Activated naive CD4-positive, alpha-beta T cell treated with anti-CD3 and anti-CD28 coated beads, Interleukin-2, amount 10 ng/mL, durations not matched to agents 7 days and 5 days (primary cell): ENCODE data around the gene TPRN.

Source experiments
- CTCF ChIA-PET: fragments of 350-600 bp; sonication (Branson Sonifier 250); formaldehyde crosslinking; loops from one replicate; lab custom pipeline; 2021; ENCODE audit warnings: antibody characterized with exemption; lab: Charles Lee
- DNase-seq: peaks from one replicate; pipeline ENCODE4 v3.0.0-alpha.2; 2020
- H3K27ac Mint-ChIP-seq: one replicate; pipeline ENCODE4 v1.8.0; 2021; ENCODE audit warnings: mild to moderate bottlenecking, moderate library complexity, mixed read lengths
- H3K27me3 Mint-ChIP-seq: one replicate; pipeline ENCODE4 v1.8.0; 2021; ENCODE audit warnings: mild to moderate bottlenecking, mixed read lengths
- H3K36me3 Mint-ChIP-seq: one replicate; pipeline ENCODE4 v1.8.0; 2021; ENCODE audit warnings: mixed read lengths
- H3K4me1 Mint-ChIP-seq: one replicate; pipeline ENCODE4 v1.8.0; 2021; ENCODE audit warnings: mixed read lengths
- H3K4me3 Mint-ChIP-seq: one replicate; pipeline ENCODE4 v1.8.0; 2021; ENCODE audit warnings: mild to moderate bottlenecking, moderate library complexity, mixed read lengths
- H3K9me3 Mint-ChIP-seq: one replicate; pipeline ENCODE4 v1.8.0; 2021; ENCODE audit warnings: mixed read lengths

The TPRN gene

DNA sequence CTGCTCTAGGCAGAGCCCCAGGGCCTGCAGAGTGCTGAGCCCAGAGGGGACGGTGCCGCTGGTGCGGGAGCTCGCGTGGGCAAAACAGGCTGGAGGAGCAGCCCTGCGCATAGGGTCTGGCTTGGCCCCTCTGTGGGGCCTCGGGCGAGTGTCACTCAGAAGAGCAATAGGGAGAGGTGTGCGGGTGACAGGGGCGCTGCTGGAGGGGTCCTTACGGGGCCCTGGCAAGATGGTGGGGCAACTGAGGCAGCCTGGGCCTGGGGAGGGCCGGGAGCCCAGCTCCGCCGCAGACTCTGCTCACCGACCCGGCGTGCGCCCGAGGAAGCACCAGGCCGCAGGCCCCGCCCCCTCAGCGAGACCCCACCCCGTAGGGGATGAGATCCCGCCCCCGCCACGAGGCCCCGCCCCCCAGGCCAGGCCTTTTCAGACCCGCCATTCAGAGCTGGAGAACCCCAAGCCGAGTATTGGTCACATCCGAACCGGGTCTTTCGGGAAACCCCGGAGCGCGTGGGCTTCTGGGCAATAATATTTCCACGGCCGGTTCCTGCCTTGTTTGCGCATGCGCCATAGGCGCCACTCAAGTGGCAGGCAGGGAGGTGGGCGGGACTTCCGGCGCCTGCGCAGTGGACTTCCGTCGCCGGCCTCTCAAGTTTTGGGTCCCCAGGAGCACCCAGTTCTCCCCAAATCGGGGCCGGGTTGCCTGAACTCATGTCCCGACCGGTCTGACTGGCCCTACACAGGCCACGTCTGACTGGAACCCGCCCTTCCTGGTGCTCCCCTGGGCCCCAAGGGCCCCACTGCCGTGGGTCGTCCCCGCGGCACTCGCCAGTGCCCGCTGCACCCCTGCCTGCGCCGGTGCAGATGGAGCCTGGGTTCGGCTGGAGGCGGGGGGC is 22.8 kb upstream of the TPRN start:
- peak overlapping the region; percentile 81 for H3K4me3 Mint-ChIP-seq
- CTCF ChIA-PET: interaction anchor here (0.9 to 6.1 kb wide), 6 partner anchors 14 to 188 kb away, joined by 3 to 45 read pairs (median 4); partner anchors contain the start of genes ANAPC2 and SSNA1
- H3K36me3 Mint-ChIP-seq: no peaks in the 10 kb centered on the region

DNA sequence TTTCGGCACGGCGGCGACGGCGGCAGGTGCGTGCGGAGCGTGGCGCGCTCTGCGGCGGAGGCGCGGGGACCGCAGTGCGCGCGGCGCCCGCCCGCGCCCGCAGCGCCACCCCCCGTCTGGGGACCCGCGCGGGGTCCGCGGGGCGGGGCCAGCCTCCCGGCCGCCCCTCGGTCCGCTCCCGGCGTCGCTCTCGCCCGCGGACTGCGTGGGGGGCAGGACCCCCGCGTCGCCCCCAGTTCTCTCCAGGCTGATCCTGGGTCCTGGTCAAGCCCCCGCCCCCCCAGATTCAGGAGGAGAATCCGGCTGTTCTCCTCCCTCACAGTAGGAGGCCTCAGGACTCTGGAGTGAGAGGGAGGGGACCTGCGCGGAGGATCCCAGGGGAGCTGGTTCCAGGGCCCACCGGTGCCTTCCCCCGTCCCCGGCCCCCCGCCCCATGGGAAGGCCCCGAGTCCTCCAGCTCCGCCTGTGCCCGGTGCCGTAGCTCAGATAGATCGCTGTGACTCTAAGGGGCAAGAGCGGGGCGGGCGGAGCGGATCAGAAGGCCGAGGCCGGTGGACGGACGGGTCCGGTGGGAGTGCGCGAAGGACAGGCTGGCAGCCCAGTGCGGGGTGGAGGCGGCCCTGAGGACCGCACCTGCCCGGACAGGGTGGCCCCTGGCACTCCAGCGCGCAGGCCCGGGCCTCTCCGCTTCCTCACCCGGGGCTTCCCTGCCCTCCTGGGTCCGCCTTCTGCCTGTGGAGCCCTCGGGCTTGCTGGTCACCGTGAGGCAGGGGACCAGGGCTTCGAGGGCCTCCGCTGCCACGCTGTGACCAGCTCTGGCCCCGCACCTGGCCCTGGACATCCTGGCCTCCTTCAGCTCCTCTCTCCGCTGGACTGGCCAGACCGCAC is 21.9 kb upstream of the TPRN start, which contains the start of gene RNF208:
Gene RNF208, minus strand, starts transcription at position 51 of the 888 bp plus-strand sequence. CDS start 1,028 bp downstream, outside the sequence.
- H3K4me1 Mint-ChIP-seq: peaks cover 22% of the 10 kb centered on the region
- CTCF ChIA-PET: interaction anchor here (0.9 to 6.1 kb wide), 6 partner anchors 14 to 187 kb away, joined by 3 to 45 read pairs (median 4); partner anchors contain the start of genes ANAPC2 and SSNA1
- H3K27ac Mint-ChIP-seq: peak within 1 kb of the TSS; percentile 84
- no peaks in the 10 kb centered on the region for H3K9me3 Mint-ChIP-seq
- no peaks in the 10 kb centered on the region for H3K36me3 Mint-ChIP-seq
- peak within 1 kb of the TSS; percentile 81 for H3K4me3 Mint-ChIP-seq
- peak; percentile 44 for DNase-seq
- H3K27me3 Mint-ChIP-seq: peaks cover 1% of the 10 kb centered on the region

More for the DNA sequence above, 22.8 kb upstream of the TPRN start:
- Mint-ChIP-seq H3K27me3 (peaks cover 5% of the 10 kb centered on the region), H3K4me1 (peaks cover 25% of the 10 kb centered on the region), H3K27ac (peak overlapping the region; percentile 84), H3K9me3 (no peaks in the 10 kb centered on the region)
- DNase-seq: peak; percentile 98

DNA sequence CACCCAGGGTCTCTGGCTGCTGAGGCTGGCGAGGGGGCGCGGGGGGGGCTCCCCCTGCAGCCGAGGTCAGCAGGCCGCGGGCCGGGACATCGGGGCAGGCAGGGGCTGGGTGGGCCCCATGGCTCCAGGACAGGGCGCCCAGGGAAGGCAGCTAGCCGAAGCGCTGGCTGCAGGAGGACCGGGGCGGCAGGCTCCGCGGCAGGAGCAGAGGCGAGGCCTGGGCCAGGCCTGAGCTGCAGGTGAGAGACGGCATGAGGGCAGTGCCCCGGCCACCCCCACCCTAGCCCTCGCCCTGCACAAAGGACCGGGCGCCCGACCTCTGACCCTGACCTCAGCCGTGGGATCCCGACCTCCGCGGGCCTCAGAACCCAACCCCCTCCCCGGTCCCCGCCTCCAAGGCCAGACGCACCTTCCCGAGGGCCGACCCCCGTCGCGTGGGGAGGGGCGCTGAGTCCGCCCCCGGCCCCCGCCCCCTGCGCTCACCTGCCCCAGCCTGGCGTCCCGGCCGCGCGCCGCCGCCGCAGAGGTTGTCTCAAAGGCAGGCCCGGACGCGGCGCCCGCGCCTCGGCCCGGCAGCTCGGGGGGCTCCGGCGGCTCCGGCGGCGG is 21.1 kb upstream of the TPRN start:
- H3K27me3 Mint-ChIP-seq: no peaks in the 10 kb centered on the region
- H3K4me3 Mint-ChIP-seq: no peak overlapping the region
- CTCF ChIA-PET: interaction anchor here (1.3 to 2.4 kb wide), 2 partner anchors 33 to 126 kb away, joined by 4 to 7 read pairs; partner anchors contain the start of genes ANAPC2 and SSNA1
- H3K9me3 Mint-ChIP-seq: no peaks in the 10 kb centered on the region
- no peak overlapping the region for H3K27ac Mint-ChIP-seq
- no peaks in the 10 kb centered on the region for H3K36me3 Mint-ChIP-seq
- H3K4me1 Mint-ChIP-seq: peaks cover 23% of the 10 kb centered on the region
- peak; percentile 62 for DNase-seq

DNA sequence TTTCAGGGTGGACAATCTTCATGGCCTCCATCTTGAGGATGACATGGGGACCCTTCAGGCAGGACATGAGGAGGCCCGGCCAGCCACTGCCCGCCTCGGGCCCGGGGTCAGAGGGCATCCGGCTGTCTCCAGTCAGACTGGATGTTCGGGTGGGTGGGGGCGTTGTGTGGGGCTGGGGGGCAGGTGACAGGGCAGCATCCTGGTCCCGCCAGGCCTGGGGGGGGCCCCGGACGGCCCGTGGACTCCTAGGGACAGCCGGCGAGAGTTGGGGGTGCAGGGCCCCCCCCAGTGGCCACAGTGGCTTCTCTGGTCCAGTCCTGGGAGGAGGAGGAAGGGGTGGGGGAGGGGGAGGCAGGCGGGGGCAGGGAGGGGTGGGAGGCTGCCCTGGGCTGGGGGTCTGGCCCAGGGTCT is 20.6 kb upstream of the TPRN start:
- Mint-ChIP-seq H3K9me3 (no peaks in the 10 kb centered on the region), H3K27me3 (no peaks in the 10 kb centered on the region), H3K4me1 (peaks cover 19% of the 10 kb centered on the region), H3K27ac (no peak overlapping the region), H3K4me3 (peak overlapping the region; percentile 58), H3K36me3 (no peaks in the 10 kb centered on the region)
- DNase-seq: no peak
- CTCF ChIA-PET: interaction anchor here (2.4 kb wide), 1 partner anchor 33 kb away, joined by 7 read pairs; the partner anchor contains the start of genes ANAPC2 and SSNA1

DNA sequence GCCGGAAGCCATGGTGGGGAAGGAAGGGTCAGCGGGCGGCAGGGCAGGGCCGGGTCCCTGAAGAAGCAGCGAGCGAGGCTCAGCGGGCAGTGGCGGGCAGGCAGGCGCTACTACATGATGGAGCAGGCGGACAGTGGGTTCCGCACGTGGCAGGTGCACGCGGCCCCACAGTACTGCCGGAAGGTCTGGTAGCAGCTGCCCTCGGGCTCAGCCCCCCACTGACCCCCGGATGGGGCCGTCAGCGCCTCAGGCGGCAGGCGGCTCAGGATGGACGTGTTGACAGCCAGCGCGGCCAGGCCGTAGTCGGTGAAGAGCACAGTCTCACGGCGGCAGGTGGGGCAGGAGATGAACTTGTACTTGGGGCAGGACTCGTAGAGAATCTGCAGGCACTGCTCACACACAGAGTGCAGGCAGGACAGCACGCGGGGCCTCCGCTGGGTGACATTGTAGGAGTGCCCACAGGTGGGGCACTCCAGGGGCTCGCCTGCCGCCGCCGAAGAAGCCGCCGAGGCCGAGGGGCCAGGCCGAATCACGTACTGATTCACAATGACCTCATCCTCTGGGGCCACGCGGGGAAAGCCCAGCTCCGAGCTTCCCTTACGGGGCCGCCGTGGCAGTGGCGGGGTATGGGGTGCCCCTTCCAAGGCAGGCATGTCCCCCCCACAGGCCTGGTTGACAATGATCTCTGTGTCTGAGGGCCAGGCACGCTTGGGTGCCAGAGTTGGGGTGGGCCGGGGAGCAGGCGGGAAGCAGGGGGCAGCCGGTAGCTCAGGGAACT is 20.0 kb upstream of the TPRN start:
- CTCF ChIA-PET: interaction anchor here (1.5 kb wide), 1 partner anchor 16 kb away, joined by 3 read pairs; no protein-coding TSS in a partner anchor

DNA sequence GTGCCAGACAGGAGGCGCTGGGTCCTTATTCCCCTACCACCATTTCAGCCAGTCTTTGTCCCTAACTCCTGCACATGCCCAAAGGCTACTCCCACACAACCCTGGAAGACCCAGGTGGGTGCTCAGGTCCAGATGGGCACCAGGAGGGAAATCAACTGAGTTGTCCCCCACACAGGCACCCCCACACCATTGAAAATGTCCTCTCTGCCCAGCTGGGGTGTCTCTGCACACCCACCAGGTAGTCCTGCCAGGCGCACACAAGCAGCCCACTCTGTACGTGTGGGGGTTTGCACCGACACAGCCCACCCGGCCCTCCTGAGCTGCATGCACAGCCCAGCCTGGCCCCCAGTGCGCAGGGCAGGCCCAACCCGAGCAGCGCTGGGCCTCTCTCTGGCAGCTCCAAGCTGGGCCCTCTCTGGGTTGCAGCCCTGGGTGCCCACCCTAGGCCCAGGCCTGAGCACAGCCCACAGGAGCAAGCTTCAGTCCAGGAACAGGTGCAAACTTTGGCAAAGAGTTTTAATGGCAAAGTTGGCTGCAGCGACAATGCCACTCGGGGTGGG is 19.3 kb upstream of the TPRN start:
- Mint-ChIP-seq H3K4me3 (peak overlapping the region; percentile 21), H3K27me3 (no peaks in the 10 kb centered on the region), H3K36me3 (no peaks in the 10 kb centered on the region), H3K27ac (no peak overlapping the region), H3K9me3 (no peaks in the 10 kb centered on the region), H3K4me1 (peaks cover 14% of the 10 kb centered on the region)
- CTCF ChIA-PET: interaction anchor here (1.5 kb wide), 1 partner anchor 17 kb away, joined by 3 read pairs; no protein-coding TSS in a partner anchor
- DNase-seq: no peak

More for the DNA sequence above, 20.0 kb upstream of the TPRN start:
- Mint-ChIP-seq H3K9me3 (no peaks in the 10 kb centered on the region), H3K27me3 (no peaks in the 10 kb centered on the region), H3K4me1 (peaks cover 19% of the 10 kb centered on the region), H3K27ac (no peak overlapping the region), H3K36me3 (no peaks in the 10 kb centered on the region), H3K4me3 (peak overlapping the region; percentile 58)
- DNase-seq: no peak

DNA sequence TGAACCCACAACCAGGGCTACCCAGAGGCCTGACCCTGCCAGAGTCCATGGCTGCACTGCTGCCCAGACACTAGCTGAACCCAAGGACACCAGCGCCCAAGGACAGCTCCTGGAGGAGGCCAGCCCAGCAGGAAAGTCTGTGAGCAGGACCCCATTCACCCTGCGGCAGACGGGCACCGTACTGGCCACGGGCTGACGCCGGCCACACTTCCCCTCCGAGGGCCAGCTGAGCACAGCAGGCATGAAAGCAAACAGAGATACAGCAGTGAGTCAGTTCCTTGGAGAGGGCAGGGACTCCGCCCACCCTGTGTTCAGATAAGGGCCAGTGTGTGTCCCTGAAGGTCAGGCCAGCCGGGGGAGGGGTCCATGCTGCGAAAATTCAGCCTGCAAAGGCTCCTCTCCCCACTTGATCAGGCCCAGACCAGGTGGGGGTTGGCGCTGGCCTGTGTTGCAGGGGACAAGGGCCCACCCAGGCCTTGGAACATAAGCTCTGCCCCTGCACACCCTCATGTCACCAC is 18.3 kb upstream of the TPRN start:
- CTCF ChIA-PET: no interaction called here
- no peak overlapping the region for H3K27ac Mint-ChIP-seq
- peaks cover 7% of the 10 kb centered on the region for H3K4me1 Mint-ChIP-seq
- DNase-seq: no peak
- H3K27me3 Mint-ChIP-seq: no peaks in the 10 kb centered on the region
- no peak overlapping the region for H3K4me3 Mint-ChIP-seq
- H3K9me3 Mint-ChIP-seq: no peaks in the 10 kb centered on the region
- no peaks in the 10 kb centered on the region for H3K36me3 Mint-ChIP-seq

DNA sequence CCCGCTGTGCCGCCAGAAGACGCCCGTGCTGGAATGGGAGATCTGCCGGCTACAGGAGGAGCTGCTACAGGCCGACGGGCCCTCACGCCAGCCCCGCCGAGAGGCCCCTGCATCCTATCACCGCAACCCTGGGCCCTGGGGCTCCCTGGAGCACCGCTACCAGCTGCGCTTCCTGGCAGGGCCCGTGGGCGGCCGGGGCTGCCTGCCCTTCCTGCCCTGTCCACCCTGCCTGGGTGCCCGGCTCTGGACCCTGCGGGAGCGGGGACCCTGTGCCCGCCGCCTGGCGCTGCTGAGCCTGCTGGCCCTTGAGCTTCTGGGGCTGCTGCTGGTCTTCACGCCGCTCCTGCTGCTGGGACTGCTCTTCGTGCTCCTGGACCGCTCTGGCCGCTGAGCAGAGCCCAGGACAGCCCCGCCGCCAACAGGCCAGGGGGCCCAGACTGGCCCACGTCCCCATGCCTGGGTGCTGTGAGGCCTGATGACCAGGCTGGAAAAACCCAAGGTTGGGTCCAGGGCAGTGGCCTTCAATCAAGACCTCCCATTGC is 17.7 kb upstream of the TPRN start:
- no peak for DNase-seq
- no peak overlapping the region for H3K4me3 Mint-ChIP-seq
- no peak overlapping the region for H3K27ac Mint-ChIP-seq
- H3K27me3 Mint-ChIP-seq: no peaks in the 10 kb centered on the region
- H3K4me1 Mint-ChIP-seq: peaks cover 7% of the 10 kb centered on the region
- CTCF ChIA-PET: no interaction called here
- no peaks in the 10 kb centered on the region for H3K36me3 Mint-ChIP-seq
- no peaks in the 10 kb centered on the region for H3K9me3 Mint-ChIP-seq

DNA sequence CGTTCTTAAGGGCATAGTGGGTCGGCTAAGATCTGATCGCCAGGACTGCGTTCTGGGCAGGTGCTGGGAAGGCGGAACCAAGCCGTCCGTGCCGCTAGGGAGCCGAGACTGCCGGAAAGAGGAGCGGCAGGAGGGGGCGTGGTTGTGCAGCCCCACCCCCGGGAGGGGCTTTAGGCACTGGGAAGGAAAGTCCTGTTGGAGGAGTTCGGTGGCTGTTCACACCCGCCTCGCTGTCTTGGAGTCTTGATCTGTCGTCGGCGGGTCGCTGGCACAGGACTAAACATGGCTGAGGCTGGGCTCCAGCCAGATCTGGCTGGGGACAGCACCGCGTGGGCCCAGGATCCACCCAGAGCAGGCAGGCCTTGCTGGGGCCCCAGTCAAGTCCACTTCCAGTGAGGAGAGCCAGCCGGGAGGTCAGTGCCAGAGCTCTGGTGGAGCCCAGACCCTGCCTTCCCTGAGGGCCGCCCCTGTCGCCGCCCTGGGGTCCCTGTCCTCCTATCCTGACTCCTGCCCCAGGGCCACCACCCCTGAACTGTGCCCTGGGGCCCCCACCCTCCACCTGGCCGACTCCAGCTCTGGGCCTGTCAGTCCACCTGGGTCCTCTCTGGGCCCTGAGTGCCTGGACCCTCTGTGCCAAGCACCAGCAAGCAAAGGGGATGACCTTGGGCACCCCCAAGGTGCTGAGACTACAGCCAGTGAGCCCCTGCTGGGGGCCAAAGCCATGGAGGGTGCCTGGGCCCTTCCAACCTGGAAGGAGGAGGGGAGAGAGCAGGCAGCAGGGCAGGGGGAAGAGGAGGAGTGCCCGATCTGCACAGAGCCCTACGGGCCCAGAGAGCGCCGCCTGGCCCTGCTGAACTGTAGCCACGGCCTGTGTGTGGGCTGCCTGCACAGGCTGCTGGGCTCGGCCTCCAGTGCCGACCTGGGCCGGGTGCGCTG is 17.0 kb upstream of the TPRN start:
- CTCF ChIA-PET: interaction anchor here (0.6 to 1.2 kb wide), 3 partner anchors 19 to 203 kb away, joined by 3 to 5 read pairs (median 4); no protein-coding TSS in a partner anchor
- Mint-ChIP-seq H3K4me1 (peaks cover 2% of the 10 kb centered on the region), H3K4me3 (no peak overlapping the region), H3K9me3 (no peaks in the 10 kb centered on the region), H3K36me3 (peaks cover 3% of the 10 kb centered on the region), H3K27me3 (no peaks in the 10 kb centered on the region), H3K27ac (no peak overlapping the region)
- DNase-seq: no peak

DNA sequence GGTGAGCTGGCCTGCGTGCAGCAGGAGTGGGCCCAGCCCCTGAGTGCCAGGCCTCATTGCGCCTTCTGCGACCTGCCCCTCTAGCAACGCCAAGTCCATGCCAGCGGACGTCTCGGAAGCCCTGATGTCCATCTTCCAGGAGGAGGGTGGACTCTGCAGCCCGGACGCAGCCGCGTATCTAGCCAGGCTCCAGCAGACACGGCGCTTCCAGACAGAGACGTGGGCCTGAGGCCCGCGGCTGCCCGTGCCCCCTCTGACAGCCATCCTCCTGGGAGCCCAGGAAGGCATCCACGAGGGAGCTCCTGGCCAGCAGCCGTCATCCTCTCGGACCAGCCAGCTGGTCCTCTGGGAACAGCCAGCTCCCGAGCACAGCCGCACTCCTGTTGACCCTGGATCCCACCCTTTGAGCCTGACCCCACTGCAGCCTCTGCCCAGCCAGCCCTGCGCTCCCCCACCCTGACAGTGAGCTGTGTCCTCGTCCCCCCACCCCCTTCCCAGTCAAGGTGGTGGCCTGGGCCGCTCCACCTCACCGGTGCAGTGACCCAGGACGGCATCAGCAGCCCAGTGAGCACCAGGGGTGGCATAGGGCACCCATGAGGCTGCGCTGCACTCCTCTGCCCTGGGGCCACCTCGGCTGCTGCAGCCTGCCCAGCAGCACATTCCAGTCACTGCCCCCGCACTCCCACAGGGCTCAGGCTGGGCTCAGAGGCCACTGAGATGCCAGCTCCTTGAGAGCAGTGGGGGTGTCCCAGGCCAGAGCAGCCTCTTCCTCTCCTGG is 15.8 kb upstream of the TPRN start:
- DNase-seq: no peak
- Mint-ChIP-seq H3K9me3 (no peaks in the 10 kb centered on the region), H3K4me3 (no peak overlapping the region), H3K36me3 (peaks cover 3% of the 10 kb centered on the region), H3K4me1 (peaks cover 2% of the 10 kb centered on the region), H3K27me3 (no peaks in the 10 kb centered on the region), H3K27ac (no peak overlapping the region)
- CTCF ChIA-PET: interaction anchor here (0.9 to 1.2 kb wide), 4 partner anchors 20 to 148 kb away, joined by 3 to 5 read pairs (median 3); no protein-coding TSS in a partner anchor
